Hematopoietic multipotent progenitor cell treated with erythropoietin and hydrocortisone succinate and interleukin-3 and kit ligand, for 8 days (in vitro differentiated cells): ENCODE data around the gene CAPN10.
"Not testable (repeated sequence)": the region's sequence is repeated elsewhere in the genome, so short reads cannot be mapped to it uniquely, and the experiment has no call there.

Experiments used
- DNase-seq: peaks from one replicate; pipeline ENCODE4 v3.0.0-alpha.2; 2015

CAPN10 gene

GRCh38 chr2:240604291-240604938, 17.9 kb downstream of the CAPN10 start:
- DNase-seq: peak; percentile 38

DNA sequence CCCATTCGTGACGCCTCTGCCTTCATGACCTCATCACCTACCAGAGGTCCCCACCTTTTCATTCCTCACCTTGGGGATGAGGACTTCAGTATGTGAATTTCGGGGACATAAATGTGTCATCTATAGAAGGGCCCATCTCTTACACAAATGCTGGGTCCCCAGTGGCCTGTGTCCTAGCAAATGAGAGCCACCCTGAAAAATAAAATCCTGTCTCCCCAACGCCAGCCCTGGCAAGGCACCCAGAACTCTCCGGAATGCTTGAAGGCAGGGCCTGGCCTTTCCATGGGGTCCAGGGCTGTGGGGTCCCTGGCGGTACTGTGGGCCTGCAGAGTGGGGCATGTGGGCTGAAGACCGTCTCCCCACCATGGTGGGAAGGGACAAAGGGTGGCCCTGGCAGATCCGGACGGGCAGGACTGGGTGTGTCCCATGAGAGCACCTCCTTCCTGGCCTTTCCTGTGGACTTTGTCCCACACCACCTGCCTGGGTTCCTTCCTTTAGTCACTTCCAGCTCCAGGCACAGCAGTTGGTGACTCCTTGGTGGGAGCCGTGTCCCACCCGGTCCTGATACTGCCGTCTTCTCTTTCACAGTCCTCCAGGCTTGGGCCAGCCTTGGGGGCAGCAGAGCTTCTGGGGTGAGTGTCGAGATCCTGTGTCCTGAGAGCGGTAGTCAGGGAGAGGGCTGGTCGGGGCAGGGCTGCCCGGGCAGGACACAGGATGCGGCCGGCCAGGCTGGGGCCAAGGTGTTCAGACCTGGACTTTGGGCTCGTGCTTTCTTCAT, 18.6 kb downstream of the CAPN10 start:
- DNase-seq: no peak

DNA sequence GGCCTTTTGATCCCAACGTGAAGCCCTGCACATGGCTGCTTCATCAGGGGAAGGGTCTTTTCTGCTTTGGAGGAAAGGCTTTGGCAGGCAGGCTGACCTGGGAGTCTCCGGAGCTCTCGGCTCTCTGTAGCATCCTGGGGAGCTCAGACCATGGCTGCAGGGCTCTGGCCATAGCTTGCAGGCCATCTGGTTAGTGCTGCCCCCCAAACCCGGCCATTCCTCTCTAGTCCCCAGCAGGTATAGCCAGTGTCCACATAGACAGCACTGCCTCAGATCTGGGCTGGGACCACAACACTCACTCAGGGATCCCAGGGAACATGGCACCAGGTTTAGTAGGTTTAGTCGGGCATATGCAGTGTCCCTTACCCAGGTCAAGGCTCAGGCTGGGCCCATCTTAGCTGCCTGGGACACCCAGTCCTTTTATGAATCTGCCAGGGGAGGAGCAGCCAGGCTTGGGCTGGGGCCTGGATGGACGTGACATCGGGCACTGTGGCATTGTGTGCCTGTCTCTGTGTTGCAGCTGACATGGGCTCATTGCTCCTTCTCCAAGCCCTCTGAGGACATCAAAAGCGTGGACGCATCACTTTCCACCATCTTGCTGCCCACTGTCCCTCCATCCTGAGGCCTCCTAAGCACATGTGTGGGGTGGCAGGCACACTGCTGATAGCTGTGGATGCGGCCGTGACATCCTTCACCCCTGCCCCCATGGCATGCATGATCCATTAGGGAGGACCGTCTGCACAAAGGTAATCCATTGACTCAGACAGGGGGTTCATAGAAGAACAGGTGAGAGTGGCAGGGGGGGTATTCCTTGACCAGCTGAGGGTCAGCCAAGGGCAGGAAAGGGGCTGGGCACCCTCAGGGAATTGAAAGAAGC, 19.6 kb downstream of the CAPN10 start:
- DNase-seq: no peak

GRCh38 chr2:240611601-240612210, 25.2 kb downstream of the CAPN10 start:
- DNase-seq: no peak

DNA sequence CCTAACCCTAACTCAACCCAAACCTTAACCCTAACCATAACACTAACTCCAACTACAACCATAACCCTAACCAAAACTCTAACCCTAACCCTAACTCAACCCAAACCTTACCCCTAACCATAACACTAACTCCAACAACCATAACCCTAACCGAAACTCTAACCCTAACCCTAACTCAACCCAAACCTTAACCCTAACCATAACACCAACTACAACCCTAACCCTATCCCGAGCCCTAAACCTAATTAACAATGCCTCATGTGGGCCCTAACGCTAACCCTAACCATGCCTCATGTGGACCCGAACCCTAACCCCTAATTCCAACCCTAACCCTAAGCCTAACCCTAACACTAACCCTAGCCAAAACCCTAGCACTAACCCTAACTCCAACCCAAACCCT, 27.2 kb downstream of the CAPN10 start:
- DNase-seq: no peak

DNA sequence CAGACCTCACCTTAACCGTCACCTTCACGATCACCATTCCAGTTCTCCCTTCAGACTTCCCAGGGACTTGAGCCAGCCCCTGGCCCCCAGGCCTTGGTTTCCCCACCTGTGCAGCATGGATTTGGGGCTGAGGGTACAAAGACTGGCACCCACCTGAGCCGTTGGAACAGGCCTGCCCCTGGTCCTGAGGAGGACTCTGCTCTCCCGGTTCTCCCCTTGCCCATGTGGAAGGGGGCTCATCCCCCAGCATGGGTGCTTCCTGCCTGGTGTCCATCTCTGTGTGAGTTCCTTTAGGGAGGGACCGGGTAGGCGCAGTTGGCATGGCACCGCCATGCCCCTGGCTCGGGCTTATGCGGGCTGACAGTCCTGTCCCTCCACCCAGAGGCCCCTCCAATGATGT, 27.9 kb downstream of the CAPN10 start:
- DNase-seq: no peak

- DNase-seq: peak; percentile 40
Observed at GRCh38 chr2:240615396-240615795, 28.9 kb downstream of the CAPN10 start.

DNA sequence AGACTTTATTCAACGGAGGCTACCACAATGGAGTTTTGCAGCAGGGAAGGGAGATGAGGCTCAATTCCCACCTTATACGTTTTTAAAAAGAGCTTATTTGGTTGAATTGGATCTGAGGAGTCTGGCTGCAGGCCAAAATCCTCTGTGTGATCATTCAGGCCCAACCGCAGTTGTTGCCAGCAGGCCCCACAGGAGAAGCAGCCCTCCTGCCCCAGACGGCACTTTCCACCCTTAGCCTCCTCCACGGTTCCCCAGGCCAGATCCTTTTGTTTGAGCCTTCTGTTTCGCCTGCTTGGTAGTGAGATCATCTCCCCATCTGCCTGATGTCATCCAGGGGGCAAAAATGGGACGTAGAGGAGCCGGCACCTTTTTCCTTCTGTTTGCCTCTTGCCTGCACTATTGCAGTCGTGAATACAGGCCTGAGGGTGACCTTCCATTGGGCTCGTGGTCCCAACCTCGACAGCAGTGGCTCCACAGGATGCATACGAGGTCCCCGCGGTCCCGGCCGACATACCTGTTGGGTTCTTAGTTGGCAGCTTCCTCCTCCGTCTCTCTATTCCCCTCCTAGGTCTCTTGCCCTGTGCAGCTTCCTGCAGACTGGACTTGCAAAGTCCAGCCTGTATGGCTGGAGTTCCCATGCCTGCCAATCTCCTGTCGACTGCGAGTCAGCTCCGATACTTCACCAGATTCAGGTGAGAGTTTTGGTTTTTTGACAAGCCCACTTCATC, 29.4 kb downstream of the CAPN10 start:
- peak; percentile 51 for DNase-seq

- not testable (repeated sequence) for DNase-seq
Observed at GRCh38 chr2:240616860-240617666, 30.5 kb downstream of the CAPN10 start.

GRCh38 chr2:240618776-240619175, 32.2 kb downstream of the CAPN10 start:
- DNase-seq: no peak

DNA sequence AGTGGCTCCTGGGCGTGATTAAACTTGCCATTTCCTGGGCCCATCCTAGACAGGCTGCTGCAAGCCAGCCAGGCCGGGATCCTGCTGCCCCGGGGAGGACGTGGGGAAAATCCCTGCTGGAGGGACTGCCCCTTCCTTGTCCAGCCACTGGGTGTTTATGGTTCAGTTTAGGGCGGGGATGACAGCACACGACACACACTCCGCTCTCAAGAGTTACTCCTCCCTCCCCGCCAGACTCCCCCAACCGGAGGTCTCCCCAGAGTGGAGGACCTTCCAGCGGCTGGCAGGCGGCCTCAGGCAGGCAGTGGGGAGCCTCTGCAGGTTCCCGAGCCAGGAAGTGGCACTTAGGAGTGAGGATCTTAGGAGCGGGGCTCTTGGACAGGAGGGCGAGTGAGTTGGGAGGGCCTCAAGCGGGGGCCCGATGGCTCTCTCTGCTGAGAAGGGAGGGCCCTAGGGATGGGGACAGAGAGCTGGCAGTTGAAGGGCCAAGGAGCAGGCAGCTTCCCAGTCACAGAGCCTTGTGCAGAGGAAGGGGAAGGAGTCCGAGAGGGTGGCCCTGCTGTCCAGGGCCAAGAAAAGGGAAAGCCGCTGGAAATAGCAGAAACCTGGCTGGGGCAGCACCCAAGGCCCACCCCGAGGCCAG, 33.1 kb downstream of the CAPN10 start:
- no peak for DNase-seq

GRCh38 chr2:240620149-240620731, 33.7 kb downstream of the CAPN10 start:
- no peak for DNase-seq

GRCh38 chr2:240620859-240621258, 34.3 kb downstream of the CAPN10 start:
- DNase-seq: no peak

- no peak for DNase-seq
Observed at GRCh38 chr2:240622060-240622411, 35.5 kb downstream of the CAPN10 start.

DNA sequence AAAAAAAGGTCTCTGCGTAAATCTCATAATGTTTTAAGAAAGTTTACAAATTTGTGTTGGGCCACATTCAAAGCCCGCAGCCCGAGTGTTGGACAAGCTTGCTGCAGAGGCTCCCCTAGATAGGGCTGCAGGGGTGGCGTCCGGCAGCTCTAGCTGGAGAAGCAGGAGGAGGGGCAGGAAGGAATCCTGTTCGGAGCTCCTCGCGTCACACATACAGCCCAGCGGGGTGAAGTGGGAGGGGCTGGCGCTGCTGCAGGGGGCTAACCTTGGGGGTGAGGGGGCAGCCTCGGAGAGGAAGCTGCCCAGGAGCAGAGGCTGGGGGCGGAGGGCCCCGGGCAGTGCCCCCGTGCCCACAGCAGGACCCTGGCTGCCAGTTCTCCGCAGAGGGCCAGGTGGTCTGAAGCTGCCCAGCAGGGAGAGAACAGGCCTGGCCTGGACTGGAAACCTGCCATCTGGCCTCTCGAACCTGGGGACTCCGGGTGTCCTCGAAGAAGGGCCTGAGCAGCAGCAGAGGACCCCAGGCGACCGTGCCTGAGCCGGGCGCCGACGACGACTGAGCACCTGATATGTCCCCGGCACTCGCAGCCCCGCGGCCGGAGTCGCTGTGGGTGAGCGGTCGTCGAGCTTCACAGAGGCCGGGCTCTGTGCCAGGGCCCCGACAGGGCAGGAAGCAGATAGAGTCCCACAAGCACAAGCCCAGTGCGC, 36.1 kb downstream of the CAPN10 start:
- peak; percentile 71 for DNase-seq

DNA sequence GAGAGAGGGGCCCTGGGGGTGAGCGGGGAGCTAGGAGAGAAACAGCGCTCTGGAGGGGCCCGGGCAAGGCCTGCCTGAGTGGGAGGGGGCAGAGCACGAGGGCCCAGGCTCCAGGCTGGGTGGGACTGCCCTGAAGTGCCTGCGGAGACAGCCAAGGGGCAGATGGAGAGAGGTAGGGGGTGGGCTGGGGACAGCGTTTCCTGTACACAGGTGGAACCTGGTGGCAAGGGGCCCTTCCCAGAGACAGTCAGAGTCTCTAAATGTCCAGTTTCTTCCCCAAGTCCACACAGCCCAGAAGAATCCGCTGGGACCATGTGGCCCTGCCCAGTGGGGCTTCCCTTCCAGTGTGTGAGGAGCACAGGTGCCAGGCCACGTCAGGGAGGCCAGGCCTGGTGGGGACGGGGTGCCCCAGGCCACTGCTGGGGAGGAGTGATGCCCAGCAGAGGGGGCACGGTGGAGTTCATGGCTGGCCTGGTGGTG, 37.0 kb downstream of the CAPN10 start:
- no peak for DNase-seq

DNA sequence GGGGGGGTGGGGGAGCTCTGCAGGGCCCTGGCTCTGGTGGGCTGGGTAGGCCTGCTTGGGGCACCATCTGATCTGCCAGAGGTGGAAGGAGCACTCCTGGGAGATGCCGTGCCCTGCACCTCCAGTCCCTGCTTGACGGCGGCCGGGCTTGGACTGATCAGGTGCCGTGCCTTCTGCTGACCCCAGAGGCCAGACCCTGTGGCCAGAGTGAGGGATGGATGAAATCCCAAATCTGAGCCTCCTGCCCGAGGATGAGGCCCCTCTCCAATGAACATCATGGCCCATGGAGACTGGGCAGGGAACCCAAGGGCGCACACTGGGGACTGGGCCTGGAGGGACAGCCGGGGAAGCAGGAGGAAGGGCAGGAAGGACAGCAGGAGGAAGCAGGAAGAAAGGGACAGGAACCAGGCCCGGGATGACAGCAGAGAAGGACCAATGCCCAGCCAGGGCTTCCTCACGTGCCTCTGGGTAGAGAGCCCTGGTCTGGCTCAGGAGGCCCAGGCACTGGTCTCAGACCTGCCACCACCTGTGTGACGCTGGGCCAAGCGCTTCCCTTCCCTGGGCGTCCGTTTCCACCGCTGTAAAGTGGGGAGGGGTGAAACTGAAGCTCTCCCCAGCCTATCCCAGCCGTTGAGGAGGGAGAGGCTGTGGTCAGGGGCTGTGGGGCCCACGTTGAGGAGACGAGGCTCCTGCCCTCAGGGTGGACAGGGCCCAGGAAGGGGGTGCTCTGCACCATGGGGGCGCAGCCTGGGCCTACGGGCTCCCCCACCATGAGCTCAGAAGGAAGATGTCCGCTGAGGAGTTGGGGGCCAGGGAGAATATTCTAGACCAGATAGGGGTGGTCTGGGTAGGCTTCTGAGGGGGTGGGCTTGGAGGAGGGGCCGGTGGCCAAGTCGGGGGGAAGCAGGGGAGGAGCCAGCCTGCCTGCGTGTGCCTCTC, 37.7 kb downstream of the CAPN10 start:
- DNase-seq: no peak

DNA sequence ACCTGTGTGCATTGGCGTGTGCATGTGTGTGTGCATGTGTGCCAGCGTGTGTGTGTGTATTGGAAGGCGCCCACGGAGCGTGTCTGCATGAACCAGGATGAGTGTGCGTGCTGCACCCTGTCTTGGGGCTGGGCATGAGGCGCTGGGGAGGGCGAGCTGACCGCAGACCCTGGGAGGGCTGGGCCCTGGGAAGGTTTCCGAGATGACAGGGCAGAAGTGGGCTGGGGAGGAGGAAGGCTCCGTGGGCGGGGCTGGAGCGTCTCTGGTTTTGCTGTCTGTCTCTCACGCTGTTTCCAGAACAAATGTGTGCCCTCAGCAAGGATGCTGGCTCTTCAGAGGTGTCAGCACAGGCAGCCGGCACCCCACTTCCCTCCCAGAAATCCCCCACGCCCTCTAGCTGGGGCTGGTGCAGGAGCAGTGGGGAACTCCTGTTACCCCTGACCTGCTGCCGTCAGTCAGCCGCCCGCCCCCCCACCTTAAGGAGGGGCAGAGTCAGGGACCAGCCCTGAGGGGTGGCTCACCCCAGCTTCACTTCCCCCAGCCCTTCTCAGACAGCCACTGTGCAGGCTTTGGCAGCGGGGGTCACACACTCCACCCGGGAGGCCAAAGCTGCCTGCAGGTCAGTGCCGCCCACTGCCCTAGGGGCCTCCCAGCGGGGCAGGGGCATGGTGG, 38.6 kb downstream of the CAPN10 start, which contains the start of gene GPR35:
TSS of gene GPR35 (plus strand) at position 531 of the 672 bp plus-strand sequence. CDS start 4,473 bp downstream, outside the sequence.
- peak; percentile 70 for DNase-seq
